NCI-H2196 treated with DMSO at 0.1 percent for 48 hours (cell line): ENCODE data around the gene EPB41L4A.

Experiments used
- DNase-seq: peaks from one replicate; lab custom pipeline; 2025; ENCODE audit not compliant: unreplicated experiment; lab: John Stamatoyannopoulos, UW

The EPB41L4A gene

DNA sequence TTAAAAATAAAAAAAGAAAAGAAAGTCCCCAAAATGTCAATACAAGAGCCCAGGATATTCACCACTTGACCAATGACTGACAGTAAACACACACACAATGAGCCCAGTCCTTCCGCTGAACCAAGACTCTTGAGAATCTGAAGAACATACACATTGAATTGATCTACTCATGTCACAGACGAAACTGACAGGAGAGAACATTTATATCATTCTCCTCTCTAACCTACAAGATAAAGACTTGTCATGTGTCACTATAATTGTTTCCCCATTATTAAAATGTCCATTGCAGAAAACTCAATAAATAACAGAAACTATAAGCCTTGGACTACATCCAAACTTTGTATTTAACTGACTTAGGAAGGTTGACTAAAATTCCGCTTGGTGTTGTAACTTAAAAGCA lies 296.7 kb downstream of the EPB41L4A start:
- no peak for DNase-seq

- no peak for DNase-seq
Measured at GRCh38 chr5:112121258-112121657, 297.8 kb downstream of the EPB41L4A start.

DNA sequence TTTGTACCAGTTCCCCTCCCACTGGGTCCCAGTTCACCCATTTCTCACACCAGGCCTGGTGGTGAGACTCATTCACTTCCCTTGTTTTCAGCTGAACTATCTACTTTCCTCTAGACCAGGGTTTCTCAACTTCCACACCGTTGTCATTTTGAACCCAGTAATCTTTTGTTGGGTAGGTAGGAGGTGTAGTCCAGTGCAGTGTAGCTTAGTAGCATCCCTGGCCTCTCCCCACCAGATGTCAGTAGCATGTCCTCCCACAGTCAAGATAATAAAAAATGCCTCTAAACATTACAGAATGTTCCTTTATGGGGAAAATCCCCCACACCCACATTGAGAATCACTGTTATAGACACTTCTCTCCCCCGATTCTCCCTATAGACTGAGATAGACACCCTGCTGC lies 299.1 kb downstream of the EPB41L4A start:
- DNase-seq: no peak

GRCh38 chr5:112119508-112119907 lies 299.6 kb downstream of the EPB41L4A start:
- DNase-seq: no peak

- DNase-seq: no peak
Measured at GRCh38 chr5:112117551-112117950, 301.5 kb downstream of the EPB41L4A start.

- no peak for DNase-seq
Measured at GRCh38 chr5:112116371-112116770, 302.7 kb downstream of the EPB41L4A start.

DNA sequence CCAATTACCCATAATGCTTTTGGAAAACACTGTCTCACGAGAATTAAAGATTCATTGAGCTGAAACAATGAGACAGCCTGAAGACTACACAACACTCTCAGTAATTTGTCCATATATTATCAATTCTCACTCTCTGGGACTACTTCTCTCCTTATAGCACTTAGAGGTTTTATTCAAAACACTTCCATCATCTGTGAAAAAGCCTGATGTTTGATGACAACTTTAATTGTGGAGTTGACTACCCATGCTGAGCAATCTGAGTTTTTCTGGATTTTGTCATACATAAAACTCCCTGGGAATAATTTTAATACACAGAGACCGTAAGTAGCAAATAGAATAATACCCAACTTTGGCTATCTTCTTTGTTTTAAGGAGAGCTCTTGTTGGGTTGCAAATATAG lies 305.5 kb downstream of the EPB41L4A start:
- no peak for DNase-seq
